H9 (cell line): Measurements from ENCODE around the gene HECW1. TPM values are rescaled to one million over a fixed set of nuclear protein-coding genes. Genes with fewer than 3 reads are reported as not detected.

ENCODE experiments used
- DNase-seq: peaks from one replicate; pipeline ENCODE4 v3.0.0-alpha.2; 2017
- H2AFZ ChIP-seq: one replicate; pipeline ENCODE4 v1.6.1; 2013; ENCODE audit warnings: mild to moderate bottlenecking, low read length, control low read depth, moderate library complexity
- H2AK5ac ChIP-seq: 2 replicates; pipeline ENCODE4 v1.6.1; 2013; ENCODE audit warnings: low read length, control low read depth, mixed read lengths; ENCODE audit not compliant: insufficient read length
- H2BK120ac ChIP-seq: one replicate; pipeline ENCODE4 v1.6.1; 2013; ENCODE audit warnings: low read depth, mild to moderate bottlenecking, low read length, control low read depth, inconsistent platforms; ENCODE audit not compliant: poor library complexity, severe bottlenecking
- H2BK12ac ChIP-seq: 2 replicates; pipeline ENCODE4 v1.6.1; 2013; ENCODE audit warnings: low read length, control low read depth, mixed read lengths, low read depth; ENCODE audit not compliant: insufficient read length
- H2BK15ac ChIP-seq: 2 replicates; pipeline ENCODE4 v1.6.1; 2013; ENCODE audit warnings: low read depth, low read length, control low read depth
- H2BK20ac ChIP-seq: one replicate; pipeline ENCODE4 v1.6.1; 2013; ENCODE audit warnings: low read depth, mild to moderate bottlenecking, low read length, control low read depth, inconsistent platforms; ENCODE audit not compliant: poor library complexity, severe bottlenecking
- H2BK5ac ChIP-seq: 2 replicates; pipeline ENCODE4 v1.6.1; 2013; ENCODE audit warnings: low read length, control low read depth, mixed read lengths; ENCODE audit not compliant: insufficient read length
- H3K14ac ChIP-seq: 2 replicates; pipeline ENCODE4 v1.6.1; 2013; ENCODE audit warnings: low read length, control low read depth; ENCODE audit not compliant: insufficient read depth
- H3K18ac ChIP-seq: 2 replicates; pipeline ENCODE4 v1.6.1; 2013; ENCODE audit warnings: low read depth, mild to moderate bottlenecking, mixed read lengths, low read length, control low read depth; ENCODE audit not compliant: insufficient read length
- H3K23ac ChIP-seq: 2 replicates; pipeline ENCODE4 v1.6.1; 2013; ENCODE audit warnings: low read length, control low read depth, mixed read lengths, low read depth; ENCODE audit not compliant: insufficient read length
- H3K23me2 ChIP-seq: 2 replicates; pipeline ENCODE4 v1.6.1; 2013; ENCODE audit warnings: low read depth, mild to moderate bottlenecking, mixed read lengths, low read length, control low read depth; ENCODE audit not compliant: insufficient read length, poor library complexity, severe bottlenecking
- H3K27ac ChIP-seq: 2 replicates; pipeline ENCODE4 v1.5.1; 2013; ENCODE audit warnings: low read length, control low read depth, mixed read lengths, low read depth; ENCODE audit not compliant: insufficient read length
- H3K27me3 ChIP-seq: 2 replicates; pipeline ENCODE4 v1.6.1; 2013; ENCODE audit warnings: low read length, control low read depth, inconsistent platforms; ENCODE audit not compliant: insufficient read depth
- H3K4ac ChIP-seq: 2 replicates; pipeline ENCODE4 v1.6.1; 2013; ENCODE audit warnings: low read depth, mild to moderate bottlenecking, control low read depth, inconsistent platforms, low read length, moderate library complexity
- H3K4me1 ChIP-seq: 2 replicates; pipeline ENCODE4 v1.6.1; 2013; ENCODE audit warnings: low read length, control low read depth, inconsistent platforms; ENCODE audit not compliant: insufficient read depth
- H3K4me2 ChIP-seq: 2 replicates; pipeline ENCODE4 v1.6.1; 2013; ENCODE audit warnings: low read length, control low read depth, mixed read lengths; ENCODE audit not compliant: insufficient read length, insufficient read depth
- H3K56ac ChIP-seq: 2 replicates; pipeline ENCODE4 v1.6.1; 2013; ENCODE audit warnings: low read depth, mild to moderate bottlenecking, mixed read lengths, low read length, control low read depth; ENCODE audit not compliant: insufficient read length
- H3K79me1 ChIP-seq: 2 replicates; pipeline ENCODE4 v1.6.1; 2013; ENCODE audit warnings: low read depth, mild to moderate bottlenecking, moderate library complexity, low read length, control low read depth, inconsistent platforms; ENCODE audit not compliant: insufficient read depth, poor library complexity, severe bottlenecking
- H3K79me2 ChIP-seq: 2 replicates; pipeline ENCODE4 v1.6.1; 2013; ENCODE audit warnings: low read length, control low read depth, inconsistent platforms; ENCODE audit not compliant: insufficient read depth
- H3K9ac ChIP-seq: 2 replicates; pipeline ENCODE4 v1.6.1; 2013; ENCODE audit warnings: low read length, control low read depth, mixed read lengths; ENCODE audit not compliant: insufficient read length; ENCODE audit errors: extremely low read depth
- H3K9me3 ChIP-seq: one replicate; pipeline ENCODE4 v1.6.1; 2013; ENCODE audit warnings: low read depth, low read length, inconsistent platforms; ENCODE audit not compliant: control insufficient read depth
- H3T11ph ChIP-seq: one replicate; pipeline ENCODE4 v1.6.1; 2013; ENCODE audit warnings: mild to moderate bottlenecking, low read length, control low read depth, inconsistent platforms
- H4K20me1 ChIP-seq: one replicate; pipeline ENCODE4 v1.6.1; 2013; ENCODE audit not compliant: control insufficient read depth, insufficient read length, insufficient read depth
- H4K5ac ChIP-seq: 2 replicates; pipeline ENCODE4 v1.6.1; 2013; ENCODE audit warnings: low read depth, mild to moderate bottlenecking, mixed read lengths, low read length, control low read depth; ENCODE audit not compliant: insufficient read length
- H4K8ac ChIP-seq: replicated peaks from 2 replicates; pipeline ENCODE4 v1.6.1; 2013; ENCODE audit warnings: low read length, control low read depth, mixed read lengths, low read depth; ENCODE audit not compliant: insufficient read length
- H4K91ac ChIP-seq: 2 replicates; pipeline ENCODE4 v1.6.1; 2013; ENCODE audit warnings: low read depth, mild to moderate bottlenecking, moderate library complexity, mixed read lengths, low read length, control low read depth; ENCODE audit not compliant: insufficient read length
- H3K27ac Mint-ChIP-seq, 3 experiments: 2 replicates in 2 of 3; 3 replicates in 1 of 3; pipeline ENCODE4 v1.8.0; 2020 to 2021; ENCODE audit warnings: mixed read lengths in 3 of 3, mild to moderate bottlenecking in 1 of 3, moderate library complexity in 1 of 3
- H3K27me3 Mint-ChIP-seq: 2 replicates; pipeline ENCODE4 v1.8.0; 2021; ENCODE audit warnings: low read depth, mild to moderate bottlenecking, moderate library complexity, mixed read lengths
- H3K36me3 Mint-ChIP-seq, 3 experiments: 2 replicates in 2 of 3; 3 replicates in 1 of 3; pipeline ENCODE4 v1.8.0; 2020 to 2021; ENCODE audit warnings: low read depth in 3 of 3, mixed read lengths in 3 of 3; ENCODE audit not compliant: insufficient read depth in 1 of 3
- H3K4me1 Mint-ChIP-seq, 2 experiments: 2 replicates each; pipeline ENCODE4 v1.8.0; 2020; ENCODE audit warnings: mixed read lengths in 2 of 2
- H3K4me3 Mint-ChIP-seq, 2 experiments: 2 replicates in 1 of 2; 3 replicates in 1 of 2; pipeline ENCODE4 v1.8.0; 2020 to 2021; ENCODE audit warnings: mild to moderate bottlenecking in 2 of 2, mixed read lengths in 2 of 2, moderate library complexity in 1 of 2
- H3K9me3 Mint-ChIP-seq, 2 experiments: 2 replicates in 1 of 2; 3 replicates in 1 of 2; pipeline ENCODE4 v1.8.0; 2020; ENCODE audit warnings: mild to moderate bottlenecking in 2 of 2, mixed read lengths in 2 of 2, moderate library complexity in 1 of 2
- CTCF ChIP-seq: fragments of 200-600 bp; sonication (generic); conservative IDR thresholded peaks from 3 replicates; pipeline ENCODE4 v1.8.0; 2021; ENCODE audit warnings: antibody characterized with exemption, mild to moderate bottlenecking
- WGBS: extraction: QIAGEN DNeasy Blood & Tissue Kit; methylation state at CpG from one replicate; pipeline ENCODE4 v1.1.7; 2013; ENCODE audit warnings: missing lambda C conversion rate, low lambda C conversion rate, mixed read lengths; ENCODE audit not compliant: insufficient read length; ENCODE audit errors: extremely low coverage; 5-methylcytosine and 5-hydroxymethylcytosine counted together
- total RNA-seq: library from RNA; stranded (reverse); gene quantifications from 2 replicates; pipeline ENCODE4 v1.2.1, GENCODE V29; 2021

The HECW1 gene
- total RNA-seq, 1 experiment from 2014 or later: 5.0 TPM

DNA sequence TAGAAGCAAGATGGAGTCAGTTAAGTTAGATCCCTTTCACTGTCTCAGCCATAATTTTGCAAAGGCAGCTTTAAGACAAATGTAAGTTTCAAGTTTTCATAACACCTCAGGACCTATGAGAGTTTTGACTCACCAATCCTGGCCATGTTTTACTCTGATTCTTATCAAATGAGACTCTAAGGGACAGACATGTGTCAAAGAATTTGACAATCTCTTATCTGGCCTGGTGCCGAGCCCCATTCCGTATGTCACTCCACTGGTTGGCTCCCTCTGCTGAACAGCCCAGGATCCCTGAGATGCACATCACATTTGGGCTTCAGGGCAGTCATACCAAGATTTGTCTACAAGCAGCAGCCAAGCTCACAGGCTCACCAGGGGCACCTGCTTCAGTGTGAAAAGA is 282.9 kb downstream of the HECW1 start:
- Histone ChIP-seq H3K27me3 (no peaks in the 10 kb centered on the region), H3K56ac (no peak overlapping the region), H2BK12ac (no peak overlapping the region), H2BK15ac (no peak overlapping the region), H3K27ac (no peak overlapping the region), H3T11ph (no peak overlapping the region), H3K4me1 (peaks cover 8% of the 10 kb centered on the region; the same call in 1 of the 2 replicates), H2BK20ac (no peak overlapping the region), H3K9me3 (no peaks in the 10 kb centered on the region), H3K79me2 (no peaks in the 10 kb centered on the region), H3K4ac (no peak overlapping the region), H3K79me1 (no peaks in the 10 kb centered on the region), H3K4me2 (no peak overlapping the region), H3K23ac (no peak overlapping the region), H2BK120ac (no peak overlapping the region), H4K8ac (no peak overlapping the region), H3K23me2 (no peaks in the 10 kb centered on the region), H4K5ac (no peak overlapping the region), H4K91ac (no peak overlapping the region), H3K18ac (no peak overlapping the region), H2AFZ (no peak overlapping the region), H3K14ac (no peak overlapping the region), H2AK5ac (no peak overlapping the region), H2BK5ac (no peak overlapping the region), H4K20me1 (no peaks in the 10 kb centered on the region), H3K9ac (no peak overlapping the region)
- Mint-ChIP-seq H3K4me1 (peaks cover 57 to 61% of the 10 kb centered on the region in 2 experiments), H3K27ac (peak overlapping the region; percentile 14 to 87 (median 18); a peak in 5 of 7 replicates), H3K36me3 (peaks cover 11 to 21% (median 16%) of the 10 kb centered on the region in 3 experiments), H3K9me3 (peaks cover 4 to 14% of the 10 kb centered on the region in 2 experiments; a peak in 3 of 5 replicates), H3K4me3 (0 out of 5 replicates have a peak overlapping the region, but pooled peaks of 1 of the 2 experiments have one; percentile 12), H3K27me3 (no peaks in the 10 kb centered on the region; the same call in 1 of the 2 replicates)
- DNase-seq: no peak
- no CpG with 5 or more reads among the region's 2 CpGs for WGBS
- no peak for TF ChIP-seq CTCF
